Measurements from ENCODE around the gene ALKBH5. TPM values are rescaled to one million over a fixed set of nuclear protein-coding genes. Genes with fewer than 3 reads are reported as not detected.

The ALKBH5 gene
- polyA plus RNA-seq, 2 of the 4 experiments (the other 2 are of a cell fraction): 57.9 to 105 TPM

DNA sequence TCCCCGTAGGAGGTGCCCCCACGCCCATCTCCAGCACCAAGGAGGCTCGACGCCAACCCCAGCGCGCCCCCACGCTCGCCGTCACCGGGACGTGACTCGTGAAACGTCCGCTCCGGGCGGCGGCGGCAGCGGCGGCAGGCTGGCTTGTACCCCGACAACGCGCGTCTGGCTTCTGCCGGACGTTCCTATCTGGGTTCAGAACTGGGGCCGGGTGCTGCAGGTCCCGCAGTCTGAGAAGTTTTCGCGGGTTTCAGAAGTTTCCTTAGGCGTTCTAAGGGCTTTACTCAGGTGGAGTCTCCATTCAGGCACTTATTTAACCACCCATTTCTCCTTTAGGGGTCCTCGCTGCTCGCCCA, 672 bp upstream of the ALKBH5 start:
- ATAC-seq (peak; percentile 73 to 75), DNase-seq (ENCODE audit: low read depth in 1 of 2, low spot score in 1 of 2) (peak in 1 of 2 experiments; percentile 87), FAIRE-seq (no peak)
- Histone ChIP-seq H3K4me2 (peak overlapping the region; percentile 85), H3K4me3 (peak overlapping the region; percentile 73), H3K27ac (peak overlapping the region; percentile 93 to 96), H3K4me1 (peaks cover 38% of the 10 kb centered on the region), H3K9me3 (no peaks in the 10 kb centered on the region)
- CTCF ChIA-PET: interaction anchor here (1.1 to 5.8 kb wide), 13 partner anchors 9 to 42 kb away, joined by 3 to 40 read pairs (median 8); no protein-coding TSS in a partner anchor
- POLR2A ChIA-PET: interaction anchor here (0.6 to 2.7 kb wide), 20 partner anchors 10 to 1378 kb away, joined by 3 to 22 read pairs (median 4); partner anchors contain the start of genes DRG2 and TOP3A
- WGBS (ENCODE audit: missing lambda C conversion rate): 2% methylated on average over 14 of the region's 33 CpGs
- TF ChIP-seq SMC3 (IDR thresholded peaks at IDR 0.05): no peak; the same call in 2 of the 3 replicates
- TF ChIP-seq CHD4 (IDR thresholded peaks at IDR 0.05; ENCODE audit: borderline replicate concordance): no peak
- TF ChIP-seq, protein P1, sequence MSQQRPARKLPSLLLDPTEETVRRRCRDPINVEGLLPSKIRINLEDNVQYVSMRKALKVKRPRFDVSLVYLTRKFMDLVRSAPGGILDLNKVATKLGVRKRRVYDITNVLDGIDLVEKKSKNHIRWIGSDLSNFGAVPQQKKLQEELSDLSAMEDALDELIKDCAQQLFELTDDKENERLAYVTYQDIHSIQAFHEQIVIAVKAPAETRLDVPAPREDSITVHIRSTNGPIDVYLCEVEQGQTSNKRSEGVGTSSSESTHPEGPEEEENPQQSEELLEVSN (IDR thresholded peaks at IDR 0.05; ENCODE audit: borderline replicate concordance, low read depth): no peak; the same call in 1 of the 2 replicates
- TF ChIP-seq RCOR1 (IDR thresholded peaks at IDR 0.05; ENCODE audit: low read depth, low read length): no peak
- TF ChIP-seq HOXB5 (CRISPR knock-in tag; IDR thresholded peaks at IDR 0.05): 0 out of 2 replicates have a peak, but pooled peaks have one; percentile 12
- no peak for TF ChIP-seq ZC3H11A (IDR thresholded peaks at IDR 0.05)
- TF ChIP-seq CEBPB (IDR thresholded peaks at IDR 0.05): no peak
- TF ChIP-seq, protein P2, sequence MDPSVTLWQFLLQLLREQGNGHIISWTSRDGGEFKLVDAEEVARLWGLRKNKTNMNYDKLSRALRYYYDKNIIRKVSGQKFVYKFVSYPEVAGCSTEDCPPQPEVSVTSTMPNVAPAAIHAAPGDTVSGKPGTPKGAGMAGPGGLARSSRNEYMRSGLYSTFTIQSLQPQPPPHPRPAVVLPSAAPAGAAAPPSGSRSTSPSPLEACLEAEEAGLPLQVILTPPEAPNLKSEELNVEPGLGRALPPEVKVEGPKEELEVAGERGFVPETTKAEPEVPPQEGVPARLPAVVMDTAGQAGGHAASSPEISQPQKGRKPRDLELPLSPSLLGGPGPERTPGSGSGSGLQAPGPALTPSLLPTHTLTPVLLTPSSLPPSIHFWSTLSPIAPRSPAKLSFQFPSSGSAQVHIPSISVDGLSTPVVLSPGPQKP (IDR thresholded peaks at IDR 0.05; ENCODE audit: low read depth, low read length): no peak
- no peak for TF ChIP-seq ZSCAN20 (CRISPR knock-in tag; IDR thresholded peaks at IDR 0.05)
- 0 out of 2 replicates have a peak, but pooled peaks have one; percentile 53 for TF ChIP-seq PHF8 (IDR thresholded peaks at IDR 0.05; ENCODE audit: borderline replicate concordance, low read depth)
- peak; percentile 8; the same call in 1 of the 2 replicates for TF ChIP-seq HOXB13 (CRISPR knock-in tag; IDR thresholded peaks at IDR 0.05; ENCODE audit: low read depth)
- TF ChIP-seq MAFK (IDR thresholded peaks at IDR 0.05; ENCODE audit: partially characterized antibody): no peak
- 0 out of 2 replicates have a peak, but pooled peaks have one; percentile 34 for TF ChIP-seq RARB (CRISPR knock-in tag; IDR thresholded peaks at IDR 0.05)
- TF ChIP-seq CHD2 (IDR thresholded peaks at IDR 0.05; ENCODE audit: low read length, partially characterized antibody): no peak
- peak; percentile 85 to 92 for TF ChIP-seq JUN (IDR thresholded peaks at IDR 0.05)
- TF ChIP-seq POLR2A (IDR thresholded peaks at IDR 0.05; ENCODE audit: low read length): peak; percentile 81
- TF ChIP-seq, protein P3, sequence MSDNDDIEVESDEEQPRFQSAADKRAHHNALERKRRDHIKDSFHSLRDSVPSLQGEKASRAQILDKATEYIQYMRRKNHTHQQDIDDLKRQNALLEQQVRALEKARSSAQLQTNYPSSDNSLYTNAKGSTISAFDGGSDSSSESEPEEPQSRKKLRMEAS (IDR thresholded peaks at IDR 0.05): peak; percentile 83
- no peak for TF ChIP-seq TP53 (CRISPR knock-in tag; IDR thresholded peaks at IDR 0.05)
- no peak for TF ChIP-seq FOXS1 (CRISPR knock-in tag; IDR thresholded peaks at IDR 0.05)
- no peak; the same call in 1 of the 2 replicates for TF ChIP-seq MYC (IDR thresholded peaks at IDR 0.05; ENCODE audit: borderline replicate concordance, low read length)
- no peak for TF ChIP-seq ESRRA (IDR thresholded peaks at IDR 0.05; ENCODE audit: borderline replicate concordance, low read length)
- no peak for TF ChIP-seq RFX5 (IDR thresholded peaks at IDR 0.05)
- no peak for TF ChIP-seq NPAS2 (CRISPR knock-in tag; IDR thresholded peaks at IDR 0.05; ENCODE audit: borderline replicate concordance)
- no peak for TF ChIP-seq FOSL2 (IDR thresholded peaks at IDR 0.05)
- TF ChIP-seq FOSL2 (CRISPR knock-in tag; IDR thresholded peaks at IDR 0.05): 0 out of 2 replicates have a peak, but pooled peaks have one; percentile 5
- no peak for TF ChIP-seq SREBF2 (IDR thresholded peaks at IDR 0.05)
- TF ChIP-seq, protein P4, sequence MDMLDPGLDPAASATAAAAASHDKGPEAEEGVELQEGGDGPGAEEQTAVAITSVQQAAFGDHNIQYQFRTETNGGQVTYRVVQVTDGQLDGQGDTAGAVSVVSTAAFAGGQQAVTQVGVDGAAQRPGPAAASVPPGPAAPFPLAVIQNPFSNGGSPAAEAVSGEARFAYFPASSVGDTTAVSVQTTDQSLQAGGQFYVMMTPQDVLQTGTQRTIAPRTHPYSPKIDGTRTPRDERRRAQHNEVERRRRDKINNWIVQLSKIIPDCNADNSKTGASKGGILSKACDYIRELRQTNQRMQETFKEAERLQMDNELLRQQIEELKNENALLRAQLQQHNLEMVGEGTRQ (IDR thresholded peaks at IDR 0.05): no peak
- TF ChIP-seq EHMT2 (IDR thresholded peaks at IDR 0.05; ENCODE audit: low read depth): no peak
- no peak for TF ChIP-seq RNF2 (IDR thresholded peaks at IDR 0.05; ENCODE audit: borderline replicate concordance, low read depth)
- no peak for TF ChIP-seq TFCP2L1 (CRISPR knock-in tag; IDR thresholded peaks at IDR 0.05)
- TF ChIP-seq, protein P5, sequence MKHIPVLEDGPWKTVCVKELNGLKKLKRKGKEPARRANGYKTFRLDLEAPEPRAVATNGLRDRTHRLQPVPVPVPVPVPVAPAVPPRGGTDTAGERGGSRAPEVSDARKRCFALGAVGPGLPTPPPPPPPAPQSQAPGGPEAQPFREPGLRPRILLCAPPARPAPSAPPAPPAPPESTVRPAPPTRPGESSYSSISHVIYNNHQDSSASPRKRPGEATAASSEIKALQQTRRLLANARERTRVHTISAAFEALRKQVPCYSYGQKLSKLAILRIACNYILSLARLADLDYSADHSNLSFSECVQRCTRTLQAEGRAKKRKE (CRISPR knock-in tag; IDR thresholded peaks at IDR 0.05; ENCODE audit: low read depth): no peak
- no peak for TF ChIP-seq ZFP36 (IDR thresholded peaks at IDR 0.05; ENCODE audit: borderline replicate concordance, partially characterized antibody)
- no peak for TF ChIP-seq KDM5A (IDR thresholded peaks at IDR 0.05)
- TF ChIP-seq, protein P6, sequence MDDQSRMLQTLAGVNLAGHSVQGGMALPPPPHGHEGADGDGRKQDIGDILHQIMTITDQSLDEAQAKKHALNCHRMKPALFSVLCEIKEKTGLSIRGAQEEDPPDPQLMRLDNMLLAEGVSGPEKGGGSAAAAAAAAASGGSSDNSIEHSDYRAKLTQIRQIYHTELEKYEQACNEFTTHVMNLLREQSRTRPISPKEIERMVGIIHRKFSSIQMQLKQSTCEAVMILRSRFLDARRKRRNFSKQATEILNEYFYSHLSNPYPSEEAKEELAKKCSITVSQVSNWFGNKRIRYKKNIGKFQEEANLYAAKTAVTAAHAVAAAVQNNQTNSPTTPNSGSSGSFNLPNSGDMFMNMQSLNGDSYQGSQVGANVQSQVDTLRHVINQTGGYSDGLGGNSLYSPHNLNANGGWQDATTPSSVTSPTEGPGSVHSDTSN (IDR thresholded peaks at IDR 0.05): no peak
- no peak for TF ChIP-seq EHF (CRISPR knock-in tag; IDR thresholded peaks at IDR 0.05)
- TF ChIP-seq, protein P7, sequence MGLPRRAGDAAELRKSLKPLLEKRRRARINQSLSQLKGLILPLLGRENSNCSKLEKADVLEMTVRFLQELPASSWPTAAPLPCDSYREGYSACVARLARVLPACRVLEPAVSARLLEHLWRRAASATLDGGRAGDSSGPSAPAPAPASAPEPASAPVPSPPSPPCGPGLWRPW (IDR thresholded peaks at IDR 0.05): no peak
- peak; percentile 20; the same call in 1 of the 2 replicates for TF ChIP-seq GATA3 (IDR thresholded peaks at IDR 0.05; ENCODE audit: borderline replicate concordance)
- TF ChIP-seq POLR2AphosphoS2 (conservative IDR thresholded peaks at IDR 0.05; ENCODE audit: low read length): no peak
